Measurements from ENCODE around the gene MOK. TPM values are rescaled to one million over a fixed set of nuclear protein-coding genes. Genes with fewer than 3 reads are reported as not detected.

MOK gene
- total and polyA plus RNA-seq, 2 experiments from 2014 or later, result 28.1 to 31.7 TPM

GRCh38 chr14:102211240-102211639, 93.7 kb downstream of the MOK start:
- no peaks in the 10 kb centered on the region for H3K36me3 ChIP-seq
- H3K27ac ChIP-seq, result no peak overlapping the region
- H3K4me1 ChIP-seq (ENCODE audit: low read depth), result peaks cover 16% of the 10 kb centered on the region
- H3K27me3 ChIP-seq, result no peaks in the 10 kb centered on the region
- no peak overlapping the region for H3K4me3 ChIP-seq
- no peak for TF ChIP-seq CTCF (IDR thresholded peaks at IDR 0.05; ENCODE audit: low read depth, low read length)
- DNase-seq (ENCODE audit: low read depth in 1 of 2, low spot score in 1 of 2), result no peak
- H3K9me3 ChIP-seq (ENCODE audit: low read depth), result no peaks in the 10 kb centered on the region

- H3K36me3 ChIP-seq, result no peaks in the 10 kb centered on the region
- no peak for DNase-seq (ENCODE audit: low read depth in 1 of 2, low spot score in 1 of 2)
- H3K4me1 ChIP-seq (ENCODE audit: low read depth), result peaks cover 9% of the 10 kb centered on the region
These were observed 94.4 kb downstream of the MOK start for GRCh38 chr14:102210421-102211042.

GRCh38 chr14:102209224-102209966, 95.6 kb downstream of the MOK start:
- H3K9me3 ChIP-seq (ENCODE audit: low read depth), result no peaks in the 10 kb centered on the region
- H3K27ac ChIP-seq, result peak overlapping the region; percentile 28
- no peaks in the 10 kb centered on the region for H3K27me3 ChIP-seq
- peak; percentile 17 to 54 for DNase-seq (ENCODE audit: low read depth in 1 of 2, low spot score in 1 of 2)
- no peaks in the 10 kb centered on the region for H3K36me3 ChIP-seq
- TF ChIP-seq CTCF (IDR thresholded peaks at IDR 0.05; ENCODE audit: low read depth, low read length), result peak; percentile 25
- no peak overlapping the region for H3K4me3 ChIP-seq
- no peaks in the 10 kb centered on the region for H3K4me1 ChIP-seq (ENCODE audit: low read depth)

More at GRCh38 chr14:102210421-102211042, 94.4 kb downstream of the MOK start:
- Histone ChIP-seq H3K9me3 (ENCODE audit: low read depth) (no peaks in the 10 kb centered on the region), H3K27me3 (no peaks in the 10 kb centered on the region), H3K27ac (no peak overlapping the region), H3K4me3 (no peak overlapping the region)
- no peak for TF ChIP-seq CTCF (IDR thresholded peaks at IDR 0.05; ENCODE audit: low read depth, low read length)

GRCh38 chr14:102208741-102209140, 96.2 kb downstream of the MOK start:
- Histone ChIP-seq H3K36me3 (no peaks in the 10 kb centered on the region), H3K4me1 (ENCODE audit: low read depth) (no peaks in the 10 kb centered on the region), H3K27me3 (no peaks in the 10 kb centered on the region), H3K4me3 (no peak overlapping the region), H3K27ac (peak overlapping the region; percentile 28), H3K9me3 (ENCODE audit: low read depth) (no peaks in the 10 kb centered on the region)
- no peak for TF ChIP-seq CTCF (IDR thresholded peaks at IDR 0.05; ENCODE audit: low read depth, low read length)
- no peak for DNase-seq (ENCODE audit: low read depth in 1 of 2, low spot score in 1 of 2)

- DNase-seq (ENCODE audit: low read depth in 1 of 2, low spot score in 1 of 2), result no peak
- no peak for TF ChIP-seq CTCF (IDR thresholded peaks at IDR 0.05; ENCODE audit: low read depth, low read length)
- Histone ChIP-seq H3K27ac (no peak overlapping the region), H3K36me3 (no peaks in the 10 kb centered on the region), H3K9me3 (ENCODE audit: low read depth) (no peaks in the 10 kb centered on the region), H3K27me3 (no peaks in the 10 kb centered on the region), H3K4me3 (no peak overlapping the region), H3K4me1 (ENCODE audit: low read depth) (no peaks in the 10 kb centered on the region)
These were observed 97.1 kb downstream of the MOK start for GRCh38 chr14:102207831-102208365.

Data from cardiac muscle cell (in vitro differentiated cells and primary cell).